Skin of body (tissue), 2 donors: ENCODE results near the gene MTM1. TPM values are rescaled to one million over a fixed set of nuclear protein-coding genes. Genes with fewer than 3 reads are reported as not detected.

Experiments
- DNase-seq: peaks from one replicate; lab custom pipeline; 2025; lab: John Stamatoyannopoulos, UW
- total RNA-seq: library from RNA; depleted of rRNA; stranded (reverse); fragments of >200 nt; gene quantifications from one replicate; pipeline ENCODE4 v1.2.3, GENCODE V29; 2014

The MTM1 gene
- total RNA-seq, 1 donor from 2014 or later = 16.1 TPM

DNA sequence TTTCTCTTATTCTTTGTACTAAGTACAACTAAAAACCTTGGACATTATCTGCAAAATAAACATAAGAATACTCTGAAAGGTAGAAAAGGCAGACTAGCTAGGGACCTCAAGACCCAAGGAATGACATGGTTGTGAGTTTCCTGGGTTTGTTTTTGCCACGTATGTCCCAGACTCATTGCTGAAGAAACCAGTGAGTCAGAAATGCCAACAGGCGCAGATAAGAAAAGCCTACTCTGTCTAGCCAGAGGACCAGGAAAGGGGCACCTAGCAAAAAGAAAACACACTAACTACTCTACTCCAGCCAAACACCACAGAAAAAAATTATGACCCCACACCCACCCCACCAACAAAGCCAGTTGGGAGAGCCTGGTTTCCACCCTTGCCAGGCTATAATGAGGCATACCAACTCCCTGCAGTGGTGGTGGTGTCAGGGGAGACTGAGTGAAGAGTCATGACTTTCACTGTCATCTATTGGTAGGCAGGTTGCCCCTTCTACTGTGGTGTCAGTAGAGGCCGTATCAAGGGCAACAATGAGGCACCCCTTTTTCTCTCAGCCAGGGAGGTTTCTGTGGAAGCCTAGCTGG, 135.7 kb downstream of the MTM1 start:
- DNase-seq = no peak

DNA sequence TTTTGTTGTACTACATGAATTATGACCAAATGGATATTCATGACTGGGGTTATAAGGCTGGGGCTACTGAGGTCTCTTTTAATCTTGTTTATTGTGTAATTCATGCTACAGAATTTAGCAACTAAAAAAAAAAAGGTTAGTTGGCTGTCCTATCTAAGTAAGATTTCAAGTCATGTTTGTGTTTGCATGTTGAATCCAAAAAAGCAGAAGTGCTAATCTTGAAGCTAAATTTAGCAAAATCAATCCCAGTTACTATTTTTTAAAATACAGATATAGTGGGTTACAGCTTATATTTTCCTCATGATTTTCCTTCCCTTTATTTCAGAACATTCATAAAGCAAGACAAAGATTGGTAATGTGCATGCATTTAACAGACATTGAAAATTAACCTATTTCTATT, 144.2 kb downstream of the MTM1 start:
- DNase-seq = no peak

- DNase-seq = no peak
Observed at GRCh38 chrX:150715184-150715583, 146.8 kb downstream of the MTM1 start.

GRCh38 chrX:150719621-150720020, 151.2 kb downstream of the MTM1 start:
- DNase-seq = no peak

Other genes with a start within 250 kb of the MTM1 start
- gene MAMLD1, start 205.3 kb upstream of the MTM1 start, total RNA-seq = 2.1 TPM
- 24.8 TPM for gene MTMR1, start 124.8 kb downstream of the MTM1 start, total RNA-seq